Stimulated activated CD8-positive, alpha-beta memory T cell treated with anti-CD3 and anti-CD28 coated beads, Interleukin-7, amount 100 ng/mL, for 1 hour (primary cell): ENCODE results near the gene KIF2C.
"Not testable (repeated sequence)": the region's sequence is repeated elsewhere in the genome, so short reads cannot be mapped to it uniquely, and the experiment has no call there.

Experiments
- DNase-seq, 2 donors: peaks; one replicate each; pipeline ENCODE4 v3.0.0-alpha.2; 2020; ENCODE audit warnings: low read depth in 2 of 2

The KIF2C gene

GRCh38 chr1:44810101-44810761 is 70.6 kb downstream of the KIF2C start:
- DNase-seq = no peak

DNA sequence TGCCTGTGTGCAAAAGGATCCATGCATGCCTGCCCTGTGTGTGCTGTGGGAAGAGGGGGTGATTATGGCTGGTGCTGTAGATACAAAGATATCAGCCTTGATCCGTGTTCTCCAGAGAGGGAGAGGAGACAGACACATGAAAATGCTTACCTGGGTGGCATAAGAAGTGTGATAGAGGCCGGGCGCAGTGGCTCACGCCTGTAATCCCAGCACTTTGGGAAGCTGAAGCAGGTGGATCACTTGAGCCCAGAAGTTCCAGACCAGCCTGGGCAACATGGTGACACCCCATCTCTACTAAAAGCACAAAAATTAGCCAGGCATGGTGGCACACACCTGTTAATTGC is 71.1 kb downstream of the KIF2C start:
- not testable (repeated sequence) for DNase-seq

DNA sequence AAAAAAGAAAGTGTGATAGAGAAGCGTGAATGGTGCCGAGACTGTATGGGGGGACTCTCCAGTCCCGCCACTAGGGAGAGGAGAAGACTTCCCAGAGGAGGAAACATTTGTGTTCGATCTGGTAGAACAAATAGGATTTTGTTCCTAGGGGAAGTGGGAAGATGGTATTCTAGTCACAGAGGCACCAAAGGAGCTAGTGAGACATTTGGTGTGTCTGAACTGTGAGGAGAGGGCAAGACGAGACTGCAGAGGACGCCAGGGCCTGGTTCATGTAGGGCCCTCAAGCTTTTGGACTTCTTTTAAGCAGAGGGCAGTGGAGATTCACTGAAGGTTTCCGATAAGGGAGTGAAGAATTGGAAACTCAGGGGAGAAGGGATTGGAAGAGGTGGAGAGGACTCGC is 71.6 kb downstream of the KIF2C start:
- no peak for DNase-seq

- DNase-seq = no peak
Measured at GRCh38 chr1:44812822-44813543, 73.3 kb downstream of the KIF2C start.

DNA sequence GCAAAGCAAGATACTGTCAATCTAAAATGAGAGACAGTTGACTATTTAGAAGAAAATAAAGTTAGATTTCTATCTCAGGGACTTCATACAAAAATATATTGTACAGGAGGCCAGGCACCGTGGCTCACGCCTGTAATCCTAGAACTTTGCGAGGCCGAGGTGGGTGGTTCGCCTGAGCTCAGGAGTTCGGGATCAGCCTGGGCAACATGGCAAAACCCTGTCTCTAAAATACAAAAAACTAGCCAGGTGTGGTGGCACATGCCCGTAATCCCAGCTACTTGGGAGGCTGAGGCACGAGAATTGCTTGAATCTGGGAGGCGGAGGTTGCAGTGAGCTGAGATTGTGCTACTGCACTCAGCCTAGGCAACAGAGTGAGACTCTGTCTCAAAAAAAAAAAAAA is 76.3 kb downstream of the KIF2C start:
- DNase-seq = not testable (repeated sequence)

DNA sequence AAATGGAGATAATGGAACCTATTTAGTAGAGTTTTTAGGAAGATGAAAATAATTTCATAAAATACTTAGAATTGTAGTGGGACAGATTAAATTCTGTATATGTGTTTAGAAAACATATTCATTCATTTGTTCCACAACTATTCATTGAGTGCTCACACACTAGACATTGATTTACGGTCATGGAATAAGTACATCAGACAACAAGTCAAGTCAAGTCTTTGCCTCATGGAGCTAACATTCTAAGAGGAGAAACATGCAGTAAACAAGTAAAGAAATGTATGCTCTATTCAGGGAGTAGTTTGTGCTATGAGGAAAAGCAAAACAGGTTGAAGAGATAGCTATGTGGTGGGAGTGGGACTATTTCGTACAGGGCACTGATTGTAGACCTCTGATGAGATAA is 77.7 kb downstream of the KIF2C start:
- no peak for DNase-seq
